ENCODE measurements around the gene ARL2. TPM values are rescaled to one million over a fixed set of nuclear protein-coding genes. Genes with fewer than 3 reads are reported as not detected.

Gene ARL2
- total RNA-seq, 4 donors from 2014 or later: 64.4 to 103 (median 77.2) TPM

DNA sequence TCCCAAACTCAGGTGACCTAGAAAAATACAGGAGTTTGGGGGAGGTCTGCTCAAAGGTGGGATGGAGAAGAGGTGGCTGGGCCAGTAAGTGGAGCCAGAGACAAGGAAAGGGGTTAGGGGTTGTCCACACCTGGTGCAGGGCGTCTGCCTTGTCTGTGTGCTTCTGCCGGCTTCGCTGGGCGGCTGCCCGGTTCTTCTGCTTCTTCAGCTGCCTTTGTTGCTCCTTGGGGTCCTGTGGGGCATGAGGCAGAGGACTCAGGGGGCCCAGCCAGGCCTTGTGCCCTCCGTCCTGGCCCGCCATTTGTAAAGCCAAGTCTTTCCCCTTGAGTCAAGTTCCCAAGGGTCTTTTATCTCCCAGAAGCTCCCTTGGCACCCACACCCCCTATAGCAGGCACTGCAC lies 19.6 kb upstream of the ARL2 start:
- H3K9me3 ChIP-seq: no peaks in the 10 kb centered on the region
- H3K27me3 ChIP-seq: no peaks in the 10 kb centered on the region
- H3K4me3 ChIP-seq: no peak overlapping the region
- H3K36me3 ChIP-seq: peaks cover 0 to 3% (median 0%) of the 10 kb centered on the region in 3 donors
- H3K27ac ChIP-seq: no peak overlapping the region
- DNase-seq: no peak
- no peak for TF ChIP-seq POLR2A (IDR thresholded peaks at IDR 0.05)
- TF ChIP-seq, protein P1, sequence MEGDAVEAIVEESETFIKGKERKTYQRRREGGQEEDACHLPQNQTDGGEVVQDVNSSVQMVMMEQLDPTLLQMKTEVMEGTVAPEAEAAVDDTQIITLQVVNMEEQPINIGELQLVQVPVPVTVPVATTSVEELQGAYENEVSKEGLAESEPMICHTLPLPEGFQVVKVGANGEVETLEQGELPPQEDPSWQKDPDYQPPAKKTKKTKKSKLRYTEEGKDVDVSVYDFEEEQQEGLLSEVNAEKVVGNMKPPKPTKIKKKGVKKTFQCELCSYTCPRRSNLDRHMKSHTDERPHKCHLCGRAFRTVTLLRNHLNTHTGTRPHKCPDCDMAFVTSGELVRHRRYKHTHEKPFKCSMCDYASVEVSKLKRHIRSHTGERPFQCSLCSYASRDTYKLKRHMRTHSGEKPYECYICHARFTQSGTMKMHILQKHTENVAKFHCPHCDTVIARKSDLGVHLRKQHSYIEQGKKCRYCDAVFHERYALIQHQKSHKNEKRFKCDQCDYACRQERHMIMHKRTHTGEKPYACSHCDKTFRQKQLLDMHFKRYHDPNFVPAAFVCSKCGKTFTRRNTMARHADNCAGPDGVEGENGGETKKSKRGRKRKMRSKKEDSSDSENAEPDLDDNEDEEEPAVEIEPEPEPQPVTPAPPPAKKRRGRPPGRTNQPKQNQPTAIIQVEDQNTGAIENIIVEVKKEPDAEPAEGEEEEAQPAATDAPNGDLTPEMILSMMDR (IDR thresholded peaks at IDR 0.05): no peak
- H3K4me1 ChIP-seq: peaks cover 0 to 50% (median 13%) of the 10 kb centered on the region in 4 donors

DNA sequence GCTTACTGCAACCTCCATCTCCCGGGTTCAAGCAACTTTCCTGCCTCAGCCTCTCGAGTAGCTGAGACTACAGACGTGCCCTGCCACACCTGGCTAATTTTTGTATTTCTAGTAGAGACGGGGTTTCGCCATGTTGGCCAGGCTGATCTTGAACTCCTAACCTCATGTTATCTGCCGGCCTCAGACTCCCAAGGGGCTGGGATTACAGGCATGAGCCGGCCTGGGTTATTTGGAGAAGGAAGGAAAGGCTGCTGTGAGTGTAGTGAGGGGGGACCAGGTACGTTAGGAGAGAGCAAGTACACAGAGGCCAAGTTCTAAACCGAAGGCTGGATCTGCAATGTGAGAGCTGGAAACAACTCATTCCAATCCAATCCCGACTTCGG lies 17.6 kb upstream of the ARL2 start:
- Histone ChIP-seq H3K4me3 (peak overlapping the region; percentile 41 to 62 (median 52)), H3K36me3 (peaks cover 0 to 3% (median 0%) of the 10 kb centered on the region in 3 donors), H3K9me3 (no peaks in the 10 kb centered on the region), H3K4me1 (peaks cover 0 to 46% (median 2%) of the 10 kb centered on the region in 4 donors), H3K27me3 (no peaks in the 10 kb centered on the region), H3K27ac (peak overlapping the region; percentile 73 to 88 (median 83))
- no peak for DNase-seq
- TF ChIP-seq, protein P1 (IDR thresholded peaks at IDR 0.05): no peak
- no peak for TF ChIP-seq POLR2A (IDR thresholded peaks at IDR 0.05)

DNA sequence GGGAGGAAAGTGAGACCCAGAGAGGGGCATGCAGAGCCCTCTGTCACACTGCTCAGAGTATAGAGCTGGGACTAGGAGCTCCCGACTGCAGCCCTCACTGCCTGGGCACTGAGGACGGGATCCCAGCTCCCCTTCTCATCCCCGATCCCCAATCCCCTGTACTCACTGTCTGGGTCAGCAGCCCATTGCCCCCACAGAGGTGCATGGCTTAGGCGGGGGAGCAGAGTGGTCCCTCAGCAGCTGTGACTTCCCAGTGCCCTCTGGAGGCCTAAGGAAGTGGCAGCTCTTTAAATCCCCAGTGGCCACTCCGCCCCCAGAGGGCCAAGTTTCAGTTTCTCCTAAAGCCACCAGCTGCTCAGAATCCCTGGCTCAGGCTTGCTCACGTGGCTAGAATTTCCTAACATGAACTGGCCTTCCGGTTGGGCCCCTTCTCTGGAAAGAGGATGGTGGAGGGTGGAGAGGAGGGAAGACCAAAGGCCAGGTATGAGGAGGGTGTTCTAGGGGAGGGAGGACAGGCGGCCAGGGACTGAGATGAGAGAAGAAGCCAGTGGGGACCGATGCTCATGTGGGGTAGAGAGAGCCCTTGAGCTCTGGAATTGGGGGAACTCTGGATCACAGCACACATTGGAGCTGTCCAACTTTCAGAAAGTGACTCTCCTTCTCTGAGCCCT lies 17.1 kb upstream of the ARL2 start, which contains the start of gene BATF2:
BATF2 (minus strand) TSS at position 262 of the 671 bp plus-strand sequence; CDS start at position 205, 57 bp downstream.
- Histone ChIP-seq H3K9me3 (no peaks in the 10 kb centered on the region), H3K4me1 (peaks cover 0 to 46% (median 2%) of the 10 kb centered on the region in 4 donors), H3K4me3 (peak within 1 kb of the TSS; percentile 41 to 62 (median 52)), H3K27me3 (no peaks in the 10 kb centered on the region), H3K36me3 (peaks cover 0 to 3% (median 0%) of the 10 kb centered on the region in 3 donors), H3K27ac (peak within 1 kb of the TSS; percentile 73 to 89 (median 84))
- DNase-seq: peak; percentile 80 to 93 (median 84)
- peak; percentile 81 to 92 for TF ChIP-seq POLR2A (IDR thresholded peaks at IDR 0.05)
- TF ChIP-seq, protein P1 (IDR thresholded peaks at IDR 0.05): peak; percentile 17 to 71 (median 64)

DNA sequence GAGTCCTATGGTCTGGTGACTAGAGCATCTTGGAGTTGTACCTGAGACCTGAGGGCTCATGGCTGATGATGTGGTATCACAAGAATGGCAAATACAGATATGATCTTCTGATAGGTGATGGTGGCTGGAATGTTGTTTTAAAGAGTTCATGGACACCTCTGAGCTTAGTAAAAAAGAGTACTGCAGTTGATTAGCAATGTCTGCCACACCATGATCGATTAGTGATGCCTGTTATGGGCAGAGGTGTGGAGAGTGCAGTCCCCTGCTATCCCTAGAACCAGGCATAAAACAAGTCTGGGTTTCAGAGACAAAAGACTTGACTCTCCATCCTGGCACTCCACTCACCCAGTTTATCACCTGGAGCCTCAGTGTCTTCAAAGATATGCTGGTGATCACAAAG lies 15.8 kb upstream of the ARL2 start:
- H3K27me3 ChIP-seq: no peaks in the 10 kb centered on the region
- peak overlapping the region in 3 of 4 donors; percentile 33 to 92 (median 89) for H3K27ac ChIP-seq
- peaks cover 0 to 46% (median 2%) of the 10 kb centered on the region in 4 donors for H3K4me1 ChIP-seq
- H3K4me3 ChIP-seq: peak overlapping the region in 1 of 4 donors; percentile 17
- TF ChIP-seq, protein P1 (IDR thresholded peaks at IDR 0.05): no peak
- TF ChIP-seq POLR2A (IDR thresholded peaks at IDR 0.05): no peak
- H3K9me3 ChIP-seq: no peaks in the 10 kb centered on the region
- H3K36me3 ChIP-seq: peaks cover 0 to 3% (median 0%) of the 10 kb centered on the region in 3 donors
- no peak for DNase-seq

DNA sequence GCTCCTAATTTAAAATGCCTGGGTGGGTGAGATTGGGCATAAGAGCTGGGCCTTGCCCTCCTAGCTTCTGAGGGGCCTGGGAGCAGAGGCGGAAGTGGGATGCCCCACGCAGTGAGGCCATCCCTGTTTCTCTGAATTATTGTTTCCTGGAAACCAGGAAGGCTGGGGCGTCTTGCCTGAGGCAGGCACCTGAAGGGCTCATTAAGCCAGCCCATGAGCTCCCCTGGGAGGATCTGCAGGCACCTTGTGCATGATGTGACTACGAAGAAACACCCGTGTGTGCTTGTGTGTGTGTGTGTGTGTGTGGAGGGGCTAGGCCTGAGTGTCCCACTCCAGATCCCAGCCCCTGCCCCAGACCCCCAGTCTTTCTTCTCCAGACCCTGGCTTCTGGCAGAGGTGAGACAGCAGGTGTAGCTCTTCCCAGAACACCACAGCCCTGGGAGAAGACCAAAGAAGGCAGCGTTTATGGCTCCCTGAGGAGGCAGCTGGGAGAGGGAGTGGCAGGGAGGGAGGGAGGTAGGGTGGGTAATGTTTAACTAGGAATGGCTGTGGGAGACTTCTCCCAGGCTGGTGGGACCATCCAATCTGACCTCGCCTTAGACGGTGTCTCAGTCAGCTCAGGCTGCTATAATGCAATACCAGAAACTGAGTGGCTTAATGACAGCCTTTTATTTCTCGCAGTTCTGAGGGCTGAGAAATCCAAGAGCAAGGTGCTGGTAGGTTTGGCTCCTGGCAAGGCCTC lies 15.1 kb upstream of the ARL2 start:
- TF ChIP-seq, protein P1 (IDR thresholded peaks at IDR 0.05): no peak
- peak in 1 of 2 donors; percentile 64 for TF ChIP-seq POLR2A (IDR thresholded peaks at IDR 0.05)
- DNase-seq: peak in 2 of 3 donors; percentile 79 to 81
- H3K27me3 ChIP-seq: no peaks in the 10 kb centered on the region
- H3K9me3 ChIP-seq: no peaks in the 10 kb centered on the region
- H3K4me1 ChIP-seq: peaks cover 0 to 46% (median 2%) of the 10 kb centered on the region in 4 donors
- H3K4me3 ChIP-seq: peak overlapping the region in 2 of 4 donors; percentile 15 to 17
- no peaks in the 10 kb centered on the region for H3K36me3 ChIP-seq
- peak overlapping the region in 3 of 4 donors; percentile 33 to 92 (median 89) for H3K27ac ChIP-seq

Measured in Peyer's patch (tissue), 4 donors.